H9 (cell line): ENCODE measurements around the gene AFAP1. TPM values are rescaled to one million over a fixed set of nuclear protein-coding genes. Genes with fewer than 3 reads are reported as not detected.

Source experiments
- DNase-seq: peaks from one replicate; pipeline ENCODE4 v3.0.0-alpha.2; 2017
- H2AFZ ChIP-seq: one replicate; pipeline ENCODE4 v1.6.1; 2013; ENCODE audit warnings: mild to moderate bottlenecking, low read length, control low read depth, moderate library complexity
- H2AK5ac ChIP-seq: 2 replicates; pipeline ENCODE4 v1.6.1; 2013; ENCODE audit warnings: low read length, control low read depth, mixed read lengths; ENCODE audit not compliant: insufficient read length
- H2BK120ac ChIP-seq: one replicate; pipeline ENCODE4 v1.6.1; 2013; ENCODE audit warnings: low read depth, mild to moderate bottlenecking, low read length, control low read depth, inconsistent platforms; ENCODE audit not compliant: poor library complexity, severe bottlenecking
- H2BK12ac ChIP-seq: 2 replicates; pipeline ENCODE4 v1.6.1; 2013; ENCODE audit warnings: low read length, control low read depth, mixed read lengths, low read depth; ENCODE audit not compliant: insufficient read length
- H2BK15ac ChIP-seq: 2 replicates; pipeline ENCODE4 v1.6.1; 2013; ENCODE audit warnings: low read depth, low read length, control low read depth
- H2BK20ac ChIP-seq: one replicate; pipeline ENCODE4 v1.6.1; 2013; ENCODE audit warnings: low read depth, mild to moderate bottlenecking, low read length, control low read depth, inconsistent platforms; ENCODE audit not compliant: poor library complexity, severe bottlenecking
- H2BK5ac ChIP-seq: 2 replicates; pipeline ENCODE4 v1.6.1; 2013; ENCODE audit warnings: low read length, control low read depth, mixed read lengths; ENCODE audit not compliant: insufficient read length
- H3K14ac ChIP-seq: 2 replicates; pipeline ENCODE4 v1.6.1; 2013; ENCODE audit warnings: low read length, control low read depth; ENCODE audit not compliant: insufficient read depth
- H3K18ac ChIP-seq: 2 replicates; pipeline ENCODE4 v1.6.1; 2013; ENCODE audit warnings: low read depth, mild to moderate bottlenecking, mixed read lengths, low read length, control low read depth; ENCODE audit not compliant: insufficient read length
- H3K23ac ChIP-seq: 2 replicates; pipeline ENCODE4 v1.6.1; 2013; ENCODE audit warnings: low read length, control low read depth, mixed read lengths, low read depth; ENCODE audit not compliant: insufficient read length
- H3K23me2 ChIP-seq: 2 replicates; pipeline ENCODE4 v1.6.1; 2013; ENCODE audit warnings: low read depth, mild to moderate bottlenecking, mixed read lengths, low read length, control low read depth; ENCODE audit not compliant: insufficient read length, poor library complexity, severe bottlenecking
- H3K27ac ChIP-seq: 2 replicates; pipeline ENCODE4 v1.5.1; 2013; ENCODE audit warnings: low read length, control low read depth, mixed read lengths, low read depth; ENCODE audit not compliant: insufficient read length
- H3K27me3 ChIP-seq: 2 replicates; pipeline ENCODE4 v1.6.1; 2013; ENCODE audit warnings: low read length, control low read depth, inconsistent platforms; ENCODE audit not compliant: insufficient read depth
- H3K4ac ChIP-seq: 2 replicates; pipeline ENCODE4 v1.6.1; 2013; ENCODE audit warnings: low read depth, mild to moderate bottlenecking, control low read depth, inconsistent platforms, low read length, moderate library complexity
- H3K4me1 ChIP-seq: 2 replicates; pipeline ENCODE4 v1.6.1; 2013; ENCODE audit warnings: low read length, control low read depth, inconsistent platforms; ENCODE audit not compliant: insufficient read depth
- H3K4me2 ChIP-seq: 2 replicates; pipeline ENCODE4 v1.6.1; 2013; ENCODE audit warnings: low read length, control low read depth, mixed read lengths; ENCODE audit not compliant: insufficient read length, insufficient read depth
- H3K56ac ChIP-seq: 2 replicates; pipeline ENCODE4 v1.6.1; 2013; ENCODE audit warnings: low read depth, mild to moderate bottlenecking, mixed read lengths, low read length, control low read depth; ENCODE audit not compliant: insufficient read length
- H3K79me1 ChIP-seq: 2 replicates; pipeline ENCODE4 v1.6.1; 2013; ENCODE audit warnings: low read depth, mild to moderate bottlenecking, moderate library complexity, low read length, control low read depth, inconsistent platforms; ENCODE audit not compliant: insufficient read depth, poor library complexity, severe bottlenecking
- H3K79me2 ChIP-seq: 2 replicates; pipeline ENCODE4 v1.6.1; 2013; ENCODE audit warnings: low read length, control low read depth, inconsistent platforms; ENCODE audit not compliant: insufficient read depth
- H3K9ac ChIP-seq: 2 replicates; pipeline ENCODE4 v1.6.1; 2013; ENCODE audit warnings: low read length, control low read depth, mixed read lengths; ENCODE audit not compliant: insufficient read length; ENCODE audit errors: extremely low read depth
- H3K9me3 ChIP-seq: one replicate; pipeline ENCODE4 v1.6.1; 2013; ENCODE audit warnings: low read depth, low read length, inconsistent platforms; ENCODE audit not compliant: control insufficient read depth
- H3T11ph ChIP-seq: one replicate; pipeline ENCODE4 v1.6.1; 2013; ENCODE audit warnings: mild to moderate bottlenecking, low read length, control low read depth, inconsistent platforms
- H4K20me1 ChIP-seq: one replicate; pipeline ENCODE4 v1.6.1; 2013; ENCODE audit not compliant: control insufficient read depth, insufficient read length, insufficient read depth
- H4K5ac ChIP-seq: 2 replicates; pipeline ENCODE4 v1.6.1; 2013; ENCODE audit warnings: low read depth, mild to moderate bottlenecking, mixed read lengths, low read length, control low read depth; ENCODE audit not compliant: insufficient read length
- H4K8ac ChIP-seq: replicated peaks from 2 replicates; pipeline ENCODE4 v1.6.1; 2013; ENCODE audit warnings: low read length, control low read depth, mixed read lengths, low read depth; ENCODE audit not compliant: insufficient read length
- H4K91ac ChIP-seq: 2 replicates; pipeline ENCODE4 v1.6.1; 2013; ENCODE audit warnings: low read depth, mild to moderate bottlenecking, moderate library complexity, mixed read lengths, low read length, control low read depth; ENCODE audit not compliant: insufficient read length
- H3K27ac Mint-ChIP-seq, 3 experiments: 2 replicates in 2 of 3; 3 replicates in 1 of 3; pipeline ENCODE4 v1.8.0; 2020 to 2021; ENCODE audit warnings: mixed read lengths in 3 of 3, mild to moderate bottlenecking in 1 of 3, moderate library complexity in 1 of 3
- H3K27me3 Mint-ChIP-seq: 2 replicates; pipeline ENCODE4 v1.8.0; 2021; ENCODE audit warnings: low read depth, mild to moderate bottlenecking, moderate library complexity, mixed read lengths
- H3K36me3 Mint-ChIP-seq, 3 experiments: 2 replicates in 2 of 3; 3 replicates in 1 of 3; pipeline ENCODE4 v1.8.0; 2020 to 2021; ENCODE audit warnings: low read depth in 3 of 3, mixed read lengths in 3 of 3; ENCODE audit not compliant: insufficient read depth in 1 of 3
- H3K4me1 Mint-ChIP-seq, 2 experiments: 2 replicates each; pipeline ENCODE4 v1.8.0; 2020; ENCODE audit warnings: mixed read lengths in 2 of 2
- H3K4me3 Mint-ChIP-seq, 2 experiments: 2 replicates in 1 of 2; 3 replicates in 1 of 2; pipeline ENCODE4 v1.8.0; 2020 to 2021; ENCODE audit warnings: mild to moderate bottlenecking in 2 of 2, mixed read lengths in 2 of 2, moderate library complexity in 1 of 2
- H3K9me3 Mint-ChIP-seq, 2 experiments: 2 replicates in 1 of 2; 3 replicates in 1 of 2; pipeline ENCODE4 v1.8.0; 2020; ENCODE audit warnings: mild to moderate bottlenecking in 2 of 2, mixed read lengths in 2 of 2, moderate library complexity in 1 of 2
- CTCF ChIP-seq: fragments of 200-600 bp; sonication (generic); conservative IDR thresholded peaks from 3 replicates; pipeline ENCODE4 v1.8.0; 2021; ENCODE audit warnings: antibody characterized with exemption, mild to moderate bottlenecking
- WGBS: extraction: QIAGEN DNeasy Blood & Tissue Kit; methylation state at CpG from one replicate; pipeline ENCODE4 v1.1.7; 2013; ENCODE audit warnings: missing lambda C conversion rate, low lambda C conversion rate, mixed read lengths; ENCODE audit not compliant: insufficient read length; ENCODE audit errors: extremely low coverage; 5-methylcytosine and 5-hydroxymethylcytosine counted together
- total RNA-seq: library from RNA; stranded (reverse); gene quantifications from 2 replicates; pipeline ENCODE4 v1.2.1, GENCODE V29; 2021

Gene AFAP1
- total RNA-seq, 1 experiment from 2014 or later, result 6.5 TPM

DNA sequence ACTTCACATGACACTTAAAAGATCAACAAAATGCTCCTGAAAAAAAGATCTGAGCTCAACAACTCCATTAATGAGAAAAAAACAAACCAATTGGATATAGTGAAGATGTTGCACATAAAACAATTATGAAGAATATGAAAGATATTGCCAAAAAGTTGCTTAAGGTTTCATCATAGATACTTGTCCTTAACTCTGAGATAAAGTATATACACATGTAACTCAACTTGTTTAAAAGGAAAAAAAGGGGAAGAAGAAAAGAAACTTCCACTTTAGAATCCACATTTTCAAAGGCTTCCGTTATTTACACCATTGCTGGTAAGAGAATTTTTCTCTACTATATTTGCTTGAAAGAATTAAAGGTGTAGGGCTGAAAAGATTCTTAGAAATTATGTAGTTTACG, 2.7 kb downstream of the AFAP1 start:
- H2BK20ac ChIP-seq, result no peak overlapping the region
- no peak overlapping the region for H3K27ac ChIP-seq
- H3K4me1 ChIP-seq, result peaks cover 6% of the 10 kb centered on the region; the same call in 1 of the 2 replicates
- H4K20me1 ChIP-seq, result no peaks in the 10 kb centered on the region
- H3K18ac ChIP-seq, result no peak overlapping the region
- peaks cover 8% of the 10 kb centered on the region; the same call in 1 of the 2 replicates for H3K79me2 ChIP-seq
- WGBS, result no CpG with 5 or more reads among the region's 2 CpGs
- Mint-ChIP-seq H3K27me3 (peaks cover 13% of the 10 kb centered on the region), H3K9me3 (no peaks in the 10 kb centered on the region), H3K27ac (no peak overlapping the region), H3K4me1 (peaks cover 24 to 34% of the 10 kb centered on the region in 2 experiments), H3K4me3 (no peak overlapping the region), H3K36me3 (peaks cover 0 to 9% (median 6%) of the 10 kb centered on the region in 3 experiments; a peak in 4 of 7 replicates)
- H2BK120ac ChIP-seq, result no peak overlapping the region
- no peak overlapping the region for H3K14ac ChIP-seq
- H3K23ac ChIP-seq, result no peak overlapping the region
- no peak overlapping the region for H3K4me2 ChIP-seq
- H3T11ph ChIP-seq, result no peak overlapping the region
- TF ChIP-seq CTCF, result no peak
- no peak overlapping the region for H4K8ac ChIP-seq
- no peak overlapping the region for H2BK12ac ChIP-seq
- H4K5ac ChIP-seq, result no peak overlapping the region
- no peak overlapping the region for H2BK15ac ChIP-seq
- H3K9me3 ChIP-seq, result no peaks in the 10 kb centered on the region
- no peak overlapping the region for H2AK5ac ChIP-seq
- no peaks in the 10 kb centered on the region for H3K27me3 ChIP-seq
- no peak overlapping the region for H4K91ac ChIP-seq
- H3K56ac ChIP-seq, result no peak overlapping the region
- H3K79me1 ChIP-seq, result no peaks in the 10 kb centered on the region
- DNase-seq, result no peak
- H2BK5ac ChIP-seq, result no peak overlapping the region
- H2AFZ ChIP-seq, result no peak overlapping the region
- no peak overlapping the region for H3K9ac ChIP-seq
- H3K23me2 ChIP-seq, result peaks cover 9% of the 10 kb centered on the region
- H3K4ac ChIP-seq, result no peak overlapping the region
